ENCODE results near the gene GPC6.

The GPC6 gene

DNA sequence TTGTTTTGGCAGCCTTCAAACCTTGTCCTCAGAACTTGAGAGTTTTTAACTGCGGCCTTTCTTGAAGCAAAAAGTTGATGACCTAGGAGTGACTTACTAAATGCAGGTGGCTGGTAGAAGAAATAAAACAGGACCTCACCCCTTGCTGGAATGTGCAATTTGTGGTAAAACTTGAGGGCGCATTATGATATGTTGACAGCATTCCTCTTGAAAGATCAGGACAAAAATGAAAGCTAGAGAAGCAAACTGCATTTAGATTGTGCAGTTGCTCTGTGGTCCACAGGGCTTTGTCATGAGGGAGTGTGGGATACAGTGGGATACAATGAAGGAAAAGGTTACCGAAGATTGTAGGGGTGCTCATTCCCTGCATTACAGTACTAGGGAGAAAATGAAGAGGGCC is 504.2 kb downstream of the GPC6 start:
- no peak overlapping the region for H3K27ac ChIP-seq
- TF ChIP-seq, protein P1, sequence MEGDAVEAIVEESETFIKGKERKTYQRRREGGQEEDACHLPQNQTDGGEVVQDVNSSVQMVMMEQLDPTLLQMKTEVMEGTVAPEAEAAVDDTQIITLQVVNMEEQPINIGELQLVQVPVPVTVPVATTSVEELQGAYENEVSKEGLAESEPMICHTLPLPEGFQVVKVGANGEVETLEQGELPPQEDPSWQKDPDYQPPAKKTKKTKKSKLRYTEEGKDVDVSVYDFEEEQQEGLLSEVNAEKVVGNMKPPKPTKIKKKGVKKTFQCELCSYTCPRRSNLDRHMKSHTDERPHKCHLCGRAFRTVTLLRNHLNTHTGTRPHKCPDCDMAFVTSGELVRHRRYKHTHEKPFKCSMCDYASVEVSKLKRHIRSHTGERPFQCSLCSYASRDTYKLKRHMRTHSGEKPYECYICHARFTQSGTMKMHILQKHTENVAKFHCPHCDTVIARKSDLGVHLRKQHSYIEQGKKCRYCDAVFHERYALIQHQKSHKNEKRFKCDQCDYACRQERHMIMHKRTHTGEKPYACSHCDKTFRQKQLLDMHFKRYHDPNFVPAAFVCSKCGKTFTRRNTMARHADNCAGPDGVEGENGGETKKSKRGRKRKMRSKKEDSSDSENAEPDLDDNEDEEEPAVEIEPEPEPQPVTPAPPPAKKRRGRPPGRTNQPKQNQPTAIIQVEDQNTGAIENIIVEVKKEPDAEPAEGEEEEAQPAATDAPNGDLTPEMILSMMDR (conservative IDR thresholded peaks at IDR 0.05), result no peak

GRCh38 chr13:93732186-93732585 is 505.6 kb downstream of the GPC6 start:
- TF ChIP-seq, protein P1 (conservative IDR thresholded peaks at IDR 0.05), result no peak
- no peak overlapping the region for H3K27ac ChIP-seq

DNA sequence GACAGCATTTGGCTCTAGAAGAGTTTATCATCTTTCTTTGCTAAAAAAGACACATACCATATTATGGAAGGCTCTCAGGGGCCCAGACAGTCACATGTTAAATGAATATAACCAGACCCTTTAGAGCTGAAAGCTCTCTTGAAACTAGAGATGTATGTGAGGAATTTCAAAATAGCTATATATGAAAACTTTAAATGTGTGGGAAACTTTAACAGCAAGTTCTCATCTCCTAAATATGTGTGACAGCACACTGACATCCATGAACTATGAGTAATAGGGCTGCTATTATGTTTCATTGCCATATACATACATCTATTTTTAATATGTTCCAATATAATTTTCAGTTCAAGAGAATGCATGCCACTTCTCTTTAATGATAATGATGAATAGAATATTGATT is 509.5 kb downstream of the GPC6 start:
- TF ChIP-seq, protein P1 (conservative IDR thresholded peaks at IDR 0.05), result no peak
- H3K27ac ChIP-seq, result peak overlapping the region; percentile 43

DNA sequence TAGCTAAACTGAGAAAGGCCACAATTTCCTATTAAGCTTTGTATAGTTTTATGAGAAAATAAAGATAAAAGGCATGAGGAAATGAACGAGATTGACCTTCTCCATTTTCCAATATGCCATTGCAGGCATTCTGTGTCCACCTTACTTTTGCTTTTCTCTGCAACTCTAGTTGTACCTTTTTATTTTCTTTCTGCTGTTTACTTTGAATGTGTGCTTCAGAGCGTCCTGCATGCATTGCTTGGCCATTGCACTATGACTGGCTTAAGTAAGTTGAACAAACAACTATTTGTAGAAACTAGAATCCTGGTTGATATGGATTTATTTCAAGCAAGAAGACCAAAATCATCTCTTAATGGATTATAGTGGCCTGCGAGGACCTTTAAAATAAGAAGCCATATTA is 510.3 kb downstream of the GPC6 start:
- peak overlapping the region; percentile 43 for H3K27ac ChIP-seq
- TF ChIP-seq, protein P1 (conservative IDR thresholded peaks at IDR 0.05), result no peak

GRCh38 chr13:93740334-93740733 is 513.7 kb downstream of the GPC6 start:
- H3K27ac ChIP-seq, result peak overlapping the region; percentile 58
- TF ChIP-seq, protein P1 (conservative IDR thresholded peaks at IDR 0.05), result no peak

DNA sequence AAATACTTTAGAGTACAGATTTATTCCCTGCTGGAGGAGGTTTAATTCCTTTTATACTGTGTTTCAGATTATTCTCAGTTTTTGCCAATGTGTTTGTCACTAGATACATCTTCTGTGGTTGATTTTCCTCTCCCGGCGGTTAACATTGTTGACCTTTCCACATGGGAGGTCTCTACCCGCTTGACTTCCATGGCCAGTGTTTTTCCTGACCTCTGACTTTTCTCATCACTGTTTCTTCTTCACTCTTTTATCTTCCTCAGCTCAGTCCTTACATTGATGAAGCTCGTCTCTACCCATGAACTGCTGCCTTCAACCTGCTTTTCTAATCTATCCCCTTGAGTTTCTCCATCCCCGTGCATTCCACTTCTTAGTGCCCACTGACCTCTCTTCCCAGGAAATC is 517.4 kb downstream of the GPC6 start:
- TF ChIP-seq, protein P1 (conservative IDR thresholded peaks at IDR 0.05), result no peak
- no peak overlapping the region for H3K27ac ChIP-seq

DNA sequence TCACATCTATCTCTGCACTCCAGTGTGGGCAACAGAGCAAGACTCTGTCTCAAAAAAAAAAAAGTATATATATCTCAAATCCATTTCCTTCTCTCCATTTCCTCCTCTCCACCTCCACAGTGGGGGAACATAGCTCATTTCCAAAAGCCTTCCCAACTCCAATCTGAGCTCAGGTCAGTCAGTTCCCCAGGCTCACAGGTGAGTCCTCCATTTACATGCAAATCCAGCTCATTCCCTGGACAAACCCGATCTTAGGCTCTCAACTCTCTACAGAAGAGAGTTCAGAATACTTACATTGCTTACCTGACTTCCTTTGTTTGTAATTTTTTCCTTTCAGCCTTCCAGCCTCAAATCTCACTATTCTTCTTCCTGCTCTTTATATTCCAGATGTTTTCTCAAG is 518.3 kb downstream of the GPC6 start:
- TF ChIP-seq, protein P1 (conservative IDR thresholded peaks at IDR 0.05), result no peak
- H3K27ac ChIP-seq, result no peak overlapping the region

GRCh38 chr13:93745884-93746283 is 519.3 kb downstream of the GPC6 start:
- H3K27ac ChIP-seq, result no peak overlapping the region
- TF ChIP-seq, protein P1 (conservative IDR thresholded peaks at IDR 0.05), result no peak
